CD4-positive, alpha-beta T cell treated with Interleukin-1 beta for 1 hour (primary cell): ENCODE data around the gene LTBP2.
A peak's percentile ranks its signal among the peaks of the same experiment; 100 is the strongest.
"Not testable (repeated sequence)": the region's sequence is repeated elsewhere in the genome, so short reads cannot be mapped to it uniquely, and the experiment has no call there.

Experiments
- DNase-seq, 2 donors: peaks; one replicate each; pipeline ENCODE4 v3.0.0-alpha.2; 2020 to 2022

LTBP2 gene

DNA sequence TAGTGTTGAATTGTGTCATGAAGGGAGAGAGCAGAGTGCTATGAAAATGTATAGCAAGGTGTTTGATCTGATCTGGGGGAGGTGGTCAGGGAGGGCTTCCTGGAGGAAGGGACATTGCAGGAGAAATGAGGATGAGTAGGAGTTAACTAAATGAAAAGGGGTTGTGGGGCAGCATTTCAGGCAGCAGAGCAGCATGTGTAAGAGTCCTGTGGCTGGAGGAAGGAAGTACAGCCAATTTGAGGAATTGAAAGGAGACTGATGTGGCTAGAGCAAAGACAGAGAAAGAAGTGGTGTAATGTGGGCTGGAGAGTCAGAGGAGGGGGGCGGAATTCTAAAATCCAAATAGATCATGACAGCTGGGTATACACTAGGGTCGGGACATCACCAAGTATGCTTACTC lies 139.4 kb downstream of the LTBP2 start:
- DNase-seq = no peak

DNA sequence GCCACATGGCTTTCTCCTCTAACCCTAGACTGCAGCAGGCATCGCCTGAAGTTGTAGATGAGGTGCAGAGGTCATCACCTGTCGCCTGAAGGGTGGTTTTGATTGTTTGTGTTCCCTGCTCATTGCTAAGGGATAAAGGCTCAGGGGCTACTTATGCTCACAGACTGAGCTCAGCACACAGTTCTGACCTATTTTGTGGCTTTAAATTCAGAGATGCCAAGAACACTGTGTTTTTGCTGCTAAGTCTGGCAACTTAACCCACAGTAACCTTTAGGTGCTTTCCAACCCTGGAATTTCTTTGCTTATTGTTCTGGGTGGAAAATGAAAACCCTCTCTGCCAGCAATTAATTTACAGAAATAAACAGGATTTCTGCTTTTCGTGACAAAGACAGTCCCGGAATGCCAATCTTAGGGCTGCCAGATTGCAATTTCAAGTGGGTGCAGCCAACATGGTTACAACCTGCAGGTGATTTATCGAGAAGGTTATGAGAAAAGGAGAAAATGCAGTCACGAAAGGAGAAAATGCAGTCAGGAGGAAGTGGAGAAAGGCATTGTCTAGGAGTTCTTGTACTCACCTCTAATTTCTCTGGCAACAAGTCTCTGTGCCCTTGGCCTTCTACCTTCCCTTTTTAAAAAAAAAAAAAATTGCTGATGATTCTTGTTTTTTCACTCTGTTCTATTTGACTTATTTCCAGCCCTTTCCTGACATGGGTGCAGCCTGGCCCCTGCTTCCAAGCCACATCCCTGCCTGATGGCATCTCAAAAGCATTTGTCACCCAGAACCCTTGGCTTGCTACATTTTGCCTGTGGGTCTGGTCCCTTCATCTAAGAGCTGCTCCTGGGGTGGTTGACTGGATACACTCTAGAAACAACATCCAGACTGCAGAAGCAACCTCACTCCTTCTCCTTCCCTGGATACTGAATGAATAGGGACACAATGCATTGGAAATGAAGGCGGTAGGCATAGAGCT lies 142.2 kb downstream of the LTBP2 start:
- no peak for DNase-seq

DNA sequence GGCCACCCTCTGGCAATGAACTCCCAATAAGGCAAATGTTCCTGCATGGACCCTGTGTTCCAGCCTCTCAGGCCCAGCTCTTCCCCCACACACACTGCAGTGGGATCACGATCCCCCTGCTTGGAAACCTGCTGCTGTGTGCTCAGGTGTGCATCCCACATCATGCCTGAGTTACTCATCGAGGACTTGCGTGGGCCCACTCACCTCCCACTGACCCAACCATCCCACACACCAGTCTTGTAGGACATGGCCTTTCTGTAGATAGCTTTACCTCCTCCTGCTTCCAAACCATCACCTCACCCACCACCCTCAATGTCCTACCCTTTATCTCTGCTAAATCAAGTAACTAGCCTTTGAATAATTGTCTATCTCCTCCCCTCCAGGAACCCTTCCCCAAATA lies 143.5 kb downstream of the LTBP2 start:
- DNase-seq = no peak

DNA sequence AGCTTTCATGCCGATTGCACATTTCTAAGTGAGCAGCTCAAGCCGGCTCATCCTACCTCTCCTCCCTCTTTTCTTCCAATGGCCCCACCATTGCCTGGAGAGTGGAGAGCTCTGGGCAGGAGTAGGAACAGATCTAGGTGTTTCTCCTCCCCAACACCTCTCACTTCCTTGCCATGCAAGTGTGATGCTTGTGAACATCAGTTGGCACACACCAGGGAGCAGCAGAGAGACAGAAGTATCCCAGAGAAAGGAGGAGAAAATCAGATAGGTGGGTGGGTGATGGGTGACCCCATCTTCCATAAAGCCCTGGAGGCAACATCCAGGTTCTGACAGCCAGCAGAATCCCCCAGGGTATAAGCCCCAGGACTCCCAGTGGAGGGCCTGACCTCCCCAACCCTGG lies 146.7 kb downstream of the LTBP2 start:
- DNase-seq = no peak

DNA sequence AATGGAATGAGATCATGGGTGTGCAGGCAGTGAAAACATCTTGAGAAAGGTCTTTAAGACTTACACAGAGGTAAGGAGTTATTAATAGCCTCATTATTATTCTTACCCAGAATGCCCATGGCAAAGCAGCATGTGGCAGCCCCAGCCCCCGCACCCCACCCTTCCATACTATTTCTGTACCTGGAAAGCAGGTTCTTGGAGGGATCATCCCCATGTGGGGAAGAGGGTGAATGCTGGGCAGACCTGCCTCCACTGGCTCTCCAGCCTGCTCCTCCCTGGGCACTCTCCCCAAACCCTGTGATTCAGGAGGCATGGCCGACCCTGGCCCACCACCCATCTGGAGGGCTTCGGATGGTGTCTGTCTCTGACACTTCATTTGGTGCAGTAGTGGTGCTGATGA lies 147.3 kb downstream of the LTBP2 start:
- DNase-seq = no peak

DNA sequence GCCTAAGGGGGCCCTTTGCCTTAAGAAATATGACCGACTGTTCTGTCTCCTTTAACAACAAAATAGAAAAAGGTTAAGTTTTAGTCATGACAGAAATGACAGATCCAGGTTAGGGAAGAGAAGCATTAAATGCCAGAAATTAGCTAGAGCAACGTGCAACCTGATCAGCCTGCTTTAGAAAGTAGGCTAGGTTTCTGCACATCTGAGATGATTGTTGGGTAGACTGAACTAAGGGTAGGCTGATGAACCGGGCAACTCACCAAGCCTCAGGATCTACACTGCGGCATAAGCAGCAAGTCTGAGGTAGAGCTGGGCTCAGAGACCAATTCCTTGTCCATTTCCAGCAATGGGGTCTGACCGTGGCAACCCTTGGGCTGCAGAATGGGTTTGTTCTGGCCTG lies 148.3 kb downstream of the LTBP2 start:
- no peak for DNase-seq

DNA sequence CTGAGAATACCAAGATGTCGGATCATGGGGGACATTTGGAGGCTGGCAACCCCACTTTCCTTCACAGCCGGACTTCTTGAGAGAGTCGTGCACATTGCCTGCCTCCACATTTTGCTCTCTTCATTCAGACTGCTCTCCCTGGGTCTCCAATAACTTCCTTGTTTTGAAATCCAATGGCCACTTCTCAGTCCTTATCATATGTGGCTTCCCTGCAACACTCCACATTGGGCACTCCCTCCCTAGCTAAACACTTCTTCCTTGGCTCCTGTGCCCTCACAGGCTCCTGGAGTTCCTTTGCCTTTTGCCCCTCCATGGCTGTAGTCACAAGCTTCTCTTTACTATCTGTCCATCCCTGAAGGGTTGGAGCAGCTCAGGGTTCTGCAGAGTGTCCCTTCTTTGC lies 149.0 kb downstream of the LTBP2 start:
- no peak for DNase-seq

DNA sequence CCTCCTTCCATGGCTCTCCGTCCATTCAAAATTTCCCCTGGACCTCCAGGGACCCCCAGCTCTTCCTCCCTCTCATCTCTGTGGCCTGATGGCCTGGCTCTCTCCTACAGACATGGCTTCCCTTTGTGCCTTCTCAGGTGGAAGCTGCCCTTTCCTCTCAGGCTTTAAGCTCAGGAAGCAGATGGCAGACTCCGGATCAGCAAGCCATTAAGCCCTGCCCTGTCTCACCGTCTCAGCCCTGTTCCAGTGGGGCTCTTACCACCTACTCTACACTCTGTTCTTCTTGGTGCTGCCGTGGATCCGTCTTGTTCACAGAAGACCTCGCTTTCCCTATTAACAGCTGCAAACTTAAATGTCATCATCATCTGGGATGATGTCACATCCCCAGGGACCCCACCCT lies 152.1 kb downstream of the LTBP2 start:
- DNase-seq = no peak

DNA sequence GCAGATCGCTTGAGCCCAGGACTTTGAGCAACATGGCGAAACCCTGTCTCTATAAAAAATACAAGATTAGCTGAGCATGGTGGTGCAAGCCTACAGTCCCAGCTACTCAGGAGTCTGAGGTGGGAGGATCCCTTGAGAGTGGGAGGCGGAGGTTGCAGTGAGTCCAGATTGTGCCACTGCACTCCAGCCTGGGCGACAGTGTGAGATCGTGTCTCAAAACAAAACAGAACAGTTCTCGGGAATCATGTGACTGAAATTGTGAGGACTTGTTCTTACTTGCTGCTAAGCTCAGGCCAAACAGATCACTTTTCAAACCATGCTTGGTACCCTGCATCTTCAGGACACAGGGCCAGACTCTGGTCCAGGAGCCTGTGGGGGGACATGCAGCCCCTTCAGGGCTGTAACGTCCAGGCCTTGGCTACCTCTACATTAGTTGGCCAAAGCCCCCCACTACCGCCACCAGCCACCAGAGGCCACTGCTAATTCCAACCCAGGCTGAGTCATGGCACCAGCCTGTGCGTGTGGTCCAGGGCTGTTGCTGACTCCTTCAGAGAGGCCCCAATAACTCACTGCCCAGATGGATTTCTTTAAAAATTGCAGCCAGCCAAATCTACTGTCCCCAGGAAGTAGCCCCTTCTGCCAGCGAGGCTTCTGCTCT lies 152.6 kb downstream of the LTBP2 start:
- DNase-seq = peak; percentile 6 to 26

DNA sequence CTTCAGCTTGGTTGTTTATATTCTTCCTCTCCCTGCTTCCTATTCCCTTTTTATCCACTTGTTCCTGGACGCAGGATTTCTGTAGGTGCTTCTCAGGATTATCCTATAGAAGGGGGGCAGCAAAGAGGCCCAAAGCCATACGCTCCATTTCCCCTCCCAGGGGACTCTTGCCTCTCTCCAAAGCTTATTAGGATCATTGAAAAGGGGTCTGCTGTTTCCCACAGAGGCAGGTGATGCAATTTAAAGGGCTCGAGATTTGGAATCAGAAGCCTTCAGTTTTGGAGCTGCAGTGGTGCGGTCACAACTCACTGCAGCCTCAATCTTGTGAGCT lies 154.5 kb downstream of the LTBP2 start:
- DNase-seq = no peak

DNA sequence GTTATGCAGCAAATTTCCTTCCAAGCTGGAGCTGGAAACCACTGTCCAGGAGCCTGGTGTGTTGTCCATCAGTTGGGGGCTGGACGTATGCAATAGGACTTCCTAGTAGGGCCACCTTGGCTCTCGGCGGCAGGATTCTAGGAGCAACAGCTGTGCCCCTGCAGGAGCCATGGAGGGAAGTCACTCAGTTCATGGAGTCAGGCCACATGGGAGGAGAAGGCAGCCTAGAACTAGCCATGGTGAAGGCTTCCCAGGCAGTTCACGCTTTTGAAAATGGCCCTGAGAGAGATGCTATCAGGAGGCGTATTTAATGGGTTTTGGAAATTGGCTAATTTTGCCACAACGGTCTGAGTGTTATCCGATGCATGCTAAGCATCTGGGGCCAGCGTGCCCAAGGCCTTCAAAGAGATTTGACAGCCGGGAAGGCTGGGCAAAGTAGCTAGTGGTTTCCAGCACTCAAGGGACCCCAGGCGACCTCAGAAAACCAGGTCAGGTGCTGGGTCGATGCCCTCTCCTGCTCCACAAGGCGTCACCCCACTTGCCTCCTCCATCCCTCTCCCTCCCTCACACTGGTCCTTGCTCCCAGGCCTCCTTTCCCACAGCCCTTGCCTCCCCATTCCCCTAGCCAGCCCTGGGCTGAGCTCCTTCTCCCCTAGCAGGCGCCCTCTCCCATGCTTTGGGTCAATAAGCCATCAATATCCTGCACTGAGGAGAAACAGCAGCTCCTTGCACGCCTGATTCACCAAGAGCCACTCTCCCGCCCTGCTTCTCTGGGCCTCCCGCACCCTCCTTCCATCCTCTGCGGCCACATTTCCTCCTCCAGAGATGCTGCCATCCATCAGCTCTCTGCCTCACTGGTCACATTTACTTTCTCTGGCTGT lies 155.1 kb downstream of the LTBP2 start:
- DNase-seq = no peak

DNA sequence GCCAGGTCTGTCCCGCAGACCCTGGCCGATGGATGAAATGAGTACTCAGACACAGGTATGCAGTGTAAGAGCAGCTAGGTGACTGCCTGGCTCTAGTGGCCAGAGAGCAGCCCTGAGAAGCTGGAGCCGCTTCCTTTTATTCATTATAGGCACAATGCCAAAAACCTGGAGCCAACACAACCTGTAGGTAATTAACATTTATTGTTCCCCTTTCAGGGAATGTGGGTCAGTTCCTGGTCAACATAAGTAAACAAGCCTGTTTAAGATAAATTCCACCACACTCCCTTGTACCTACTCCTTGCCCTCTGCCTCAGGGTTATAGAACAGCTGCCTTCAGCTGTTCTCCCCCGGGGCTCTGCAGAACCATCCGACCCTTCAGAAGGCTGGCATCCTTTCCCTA lies 157.6 kb downstream of the LTBP2 start:
- not testable (repeated sequence) for DNase-seq
